HG03342 (cell line): ENCODE data around the gene LAMC3.

Experiments used
- ATAC-seq: cut with Tn5 transposase; IDR thresholded peaks from one replicate; pipeline ENCODE4 v1.9.1; 2021; ENCODE audit warnings: mild to moderate bottlenecking, moderate library complexity; ENCODE audit not compliant: unreplicated experiment

LAMC3 gene

GRCh38 chr9:131008909-131009618 is at the start of gene LAMC3:
TSS of gene LAMC3 (plus strand) at chr9:131009174. CDS start at chr9:131009215, 41 bp downstream.
- no peak for ATAC-seq

GRCh38 chr9:130959809-130960334 is 49.1 kb upstream of the LAMC3 start:
- no peak for ATAC-seq

- ATAC-seq: no peak
Observed at GRCh38 chr9:130960522-130961378, 48.2 kb upstream of the LAMC3 start.

GRCh38 chr9:130961511-130962300 is 47.3 kb upstream of the LAMC3 start:
- no peak for ATAC-seq

GRCh38 chr9:130962418-130963316 is 46.3 kb upstream of the LAMC3 start:
- no peak for ATAC-seq

GRCh38 chr9:130963337-130963908 is 45.6 kb upstream of the LAMC3 start:
- ATAC-seq: no peak

GRCh38 chr9:130963916-130964315 is 45.1 kb upstream of the LAMC3 start:
- ATAC-seq: no peak

GRCh38 chr9:130965680-130966079 is 43.3 kb upstream of the LAMC3 start:
- no peak for ATAC-seq

GRCh38 chr9:130970052-130970451 is 38.9 kb upstream of the LAMC3 start:
- no peak for ATAC-seq

- ATAC-seq: no peak
Observed at GRCh38 chr9:130970855-130971254, 38.1 kb upstream of the LAMC3 start.

- no peak for ATAC-seq
Observed at GRCh38 chr9:130971294-130971849, 37.6 kb upstream of the LAMC3 start.

- no peak for ATAC-seq
Observed at GRCh38 chr9:130972277-130972956, 36.6 kb upstream of the LAMC3 start.

- no peak for ATAC-seq
Observed at GRCh38 chr9:130972957-130973685, 35.9 kb upstream of the LAMC3 start.

- ATAC-seq: no peak
Observed at GRCh38 chr9:130973686-130974281, 35.2 kb upstream of the LAMC3 start.

GRCh38 chr9:130974697-130975096 is 34.3 kb upstream of the LAMC3 start:
- ATAC-seq: no peak

- no peak for ATAC-seq
Observed at GRCh38 chr9:130975156-130975555, 33.8 kb upstream of the LAMC3 start.

GRCh38 chr9:130975932-130976841 is 32.8 kb upstream of the LAMC3 start:
- no peak for ATAC-seq
